MM.1S (cell line): ENCODE data around the gene MATK.

Experiments
- DNase-seq: peaks from one replicate; pipeline ENCODE4 v3.0.0-alpha.2; 2015
- H2AFZ ChIP-seq: fragments of 300-600 bp; sonication (generic); 2 replicates; pipeline ENCODE4 v1.6.0; 2016; ENCODE audit warnings: antibody characterized with exemption, low read length
- H3F3A ChIP-seq: fragments of 300-600 bp; sonication (generic); 2 replicates; pipeline ENCODE4 v1.6.1; 2016; ENCODE audit warnings: mild to moderate bottlenecking, antibody characterized with exemption, low read length, moderate library complexity, mixed read lengths; ENCODE audit not compliant: insufficient read depth
- H3K27ac ChIP-seq: fragments of 300-600 bp; sonication (generic); 2 replicates; pipeline ENCODE4 v1.5.1; 2016; ENCODE audit warnings: mild to moderate bottlenecking, low read length
- H3K27me3 ChIP-seq: fragments of 300-600 bp; sonication (generic); replicated peaks from 2 replicates; pipeline ENCODE4 v1.6.0; 2016; ENCODE audit warnings: low read length; ENCODE audit not compliant: insufficient read depth
- H3K36me3 ChIP-seq: fragments of 300-600 bp; sonication (generic); replicated peaks from 2 replicates; pipeline ENCODE4 v1.6.1; 2016; ENCODE audit warnings: mild to moderate bottlenecking, low read length, mixed read lengths; ENCODE audit not compliant: insufficient read depth
- H3K4me1 ChIP-seq: fragments of 300-600 bp; sonication (generic); 2 replicates; pipeline ENCODE4 v1.6.1; 2016; ENCODE audit warnings: low read length, mixed read lengths
- H3K4me2 ChIP-seq: fragments of 300-600 bp; sonication (generic); 2 replicates; pipeline ENCODE4 v1.6.0; 2016; ENCODE audit warnings: low read depth, low read length
- H3K4me3 ChIP-seq: fragments of 300-600 bp; sonication (generic); 2 replicates; pipeline ENCODE4 v1.5.1; 2016; ENCODE audit warnings: low read length, mixed read lengths
- H3K79me2 ChIP-seq: fragments of 300-600 bp; sonication (generic); 2 replicates; pipeline ENCODE4 v1.6.1; 2016; ENCODE audit warnings: mixed run types, low read length, mixed read lengths
- H3K9ac ChIP-seq: fragments of 300-600 bp; sonication (generic); 2 replicates; pipeline ENCODE4 v1.6.1; 2016; ENCODE audit warnings: low read length, mixed read lengths
- H3K9me2 ChIP-seq: fragments of 300-600 bp; sonication (generic); replicated peaks from 2 replicates; pipeline ENCODE4 v1.6.1; 2016; ENCODE audit warnings: mild to moderate bottlenecking, low read length, mixed read lengths; ENCODE audit not compliant: insufficient read depth
- H3K9me3 ChIP-seq: fragments of 300-600 bp; sonication (generic); replicated peaks from 2 replicates; pipeline ENCODE4 v1.6.1; 2016; ENCODE audit warnings: mild to moderate bottlenecking, low read length, mixed read lengths; ENCODE audit not compliant: insufficient read depth
- H4K20me1 ChIP-seq: fragments of 300-600 bp; sonication (generic); 2 replicates; pipeline ENCODE4 v1.6.1; 2016; ENCODE audit warnings: mild to moderate bottlenecking, low read length, moderate library complexity, mixed read lengths; ENCODE audit not compliant: insufficient read depth
- CTCF ChIP-seq: fragments of 300-600 bp; sonication (generic); IDR thresholded peaks from 2 replicates; pipeline ENCODE4 v1.5.1; 2016; ENCODE audit warnings: antibody characterized with exemption, low read length, mixed read lengths
- EZH2 ChIP-seq: fragments of 300-600 bp; sonication (generic); optimal IDR thresholded peaks from 2 replicates; pipeline ENCODE3; 2017; ENCODE audit warnings: low read depth, mild to moderate bottlenecking, antibody characterized with exemption, low read length, mixed read lengths
- EZH2phosphoT487 ChIP-seq: fragments of 300-600 bp; sonication (generic); IDR thresholded peaks from 2 replicates; pipeline ENCODE4 v1.6.1; 2018; ENCODE audit warnings: antibody characterized with exemption, low read length

The MATK gene

GRCh38 chr19:3775374-3775711, 10.8 kb downstream of the MATK start:
- Histone ChIP-seq H3K9me2 (no peaks in the 10 kb centered on the region), H3K9me3 (no peaks in the 10 kb centered on the region), H3K4me2 (no peak overlapping the region), H3K36me3 (no peaks in the 10 kb centered on the region), H3K4me3 (no peak overlapping the region), H2AFZ (no peak overlapping the region), H3K79me2 (no peaks in the 10 kb centered on the region), H3K9ac (no peak overlapping the region), H3K27me3 (peaks cover 38% of the 10 kb centered on the region), H3K27ac (no peak overlapping the region), H4K20me1 (no peaks in the 10 kb centered on the region), H3K4me1 (no peaks in the 10 kb centered on the region), H3F3A (no peaks in the 10 kb centered on the region)
- no peak for TF ChIP-seq CTCF
- TF ChIP-seq EZH2: no peak
- TF ChIP-seq EZH2phosphoT487: no peak
- no peak for DNase-seq

- Histone ChIP-seq H3K27me3 (peaks cover 38% of the 10 kb centered on the region), H3K36me3 (no peaks in the 10 kb centered on the region), H3F3A (no peaks in the 10 kb centered on the region), H2AFZ (no peak overlapping the region), H4K20me1 (no peaks in the 10 kb centered on the region), H3K9me2 (no peaks in the 10 kb centered on the region), H3K79me2 (no peaks in the 10 kb centered on the region), H3K4me1 (no peaks in the 10 kb centered on the region), H3K9me3 (no peaks in the 10 kb centered on the region), H3K4me3 (no peak overlapping the region), H3K4me2 (no peak overlapping the region), H3K27ac (no peak overlapping the region), H3K9ac (no peak overlapping the region)
- TF ChIP-seq EZH2 (no peak), EZH2phosphoT487 (no peak), CTCF (no peak)
- no peak for DNase-seq
Measured at GRCh38 chr19:3774621-3775373, 11.4 kb downstream of the MATK start.

- Histone ChIP-seq H3K36me3 (no peaks in the 10 kb centered on the region), H4K20me1 (no peaks in the 10 kb centered on the region), H3K9me2 (no peaks in the 10 kb centered on the region), H2AFZ (no peak overlapping the region), H3F3A (no peaks in the 10 kb centered on the region), H3K9me3 (no peaks in the 10 kb centered on the region), H3K4me2 (no peak overlapping the region), H3K9ac (no peak overlapping the region), H3K4me1 (no peaks in the 10 kb centered on the region), H3K79me2 (no peaks in the 10 kb centered on the region), H3K27me3 (peaks cover 32% of the 10 kb centered on the region), H3K4me3 (no peak overlapping the region), H3K27ac (no peak overlapping the region)
- TF ChIP-seq CTCF (no peak), EZH2phosphoT487 (no peak), EZH2 (no peak)
- DNase-seq: no peak
Measured at GRCh38 chr19:3773814-3774515, 12.2 kb downstream of the MATK start.
